SW480 (cell line): Measurements from ENCODE around the gene ZNHIT2.

ENCODE experiments used
- DNase-seq: peaks from one replicate; pipeline ENCODE4 v3.0.0-alpha.2; 2016; ENCODE audit warnings: low spot score

Gene ZNHIT2

DNA sequence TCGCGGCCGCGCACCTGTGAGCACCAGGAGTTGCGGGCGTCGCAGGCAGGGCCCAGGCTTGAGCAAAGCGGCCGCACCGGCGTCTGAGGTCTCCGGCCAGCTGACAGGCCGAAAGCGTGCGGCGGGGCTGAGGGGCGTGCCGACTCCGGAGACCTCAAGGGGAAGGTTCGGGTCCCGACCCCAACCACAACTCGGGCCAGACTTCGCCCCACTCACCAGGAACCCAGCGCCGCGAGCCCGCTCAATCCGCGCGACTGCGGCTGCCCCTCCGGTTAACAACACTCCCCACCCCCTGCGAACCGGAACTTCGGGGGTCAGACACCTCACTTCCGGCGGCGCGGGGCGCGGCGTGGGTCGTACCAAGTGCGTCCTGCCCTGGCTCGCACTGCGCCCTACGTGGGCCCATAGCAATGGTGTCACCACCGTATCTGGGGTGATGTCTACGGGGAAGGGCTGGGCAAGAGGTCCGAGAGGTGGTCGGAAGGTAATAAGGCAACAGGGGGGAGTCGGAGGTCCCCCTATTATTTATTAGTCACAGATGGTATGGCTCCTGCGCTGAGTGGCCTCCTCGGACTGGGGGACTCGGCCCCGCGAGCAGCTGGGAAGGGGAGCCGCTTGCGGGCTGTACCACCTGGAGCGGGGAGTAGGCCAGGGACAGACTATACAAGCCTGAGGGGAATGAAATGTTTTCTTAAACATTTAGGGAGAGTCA lies 16.9 kb upstream of the ZNHIT2 start, which contains the start of gene SYVN1:
SYVN1 (minus strand) TSS at position 280 of the 712 bp plus-strand sequence. CDS start 918 bp downstream, outside the sequence.
- DNase-seq: peak; percentile 85

DNA sequence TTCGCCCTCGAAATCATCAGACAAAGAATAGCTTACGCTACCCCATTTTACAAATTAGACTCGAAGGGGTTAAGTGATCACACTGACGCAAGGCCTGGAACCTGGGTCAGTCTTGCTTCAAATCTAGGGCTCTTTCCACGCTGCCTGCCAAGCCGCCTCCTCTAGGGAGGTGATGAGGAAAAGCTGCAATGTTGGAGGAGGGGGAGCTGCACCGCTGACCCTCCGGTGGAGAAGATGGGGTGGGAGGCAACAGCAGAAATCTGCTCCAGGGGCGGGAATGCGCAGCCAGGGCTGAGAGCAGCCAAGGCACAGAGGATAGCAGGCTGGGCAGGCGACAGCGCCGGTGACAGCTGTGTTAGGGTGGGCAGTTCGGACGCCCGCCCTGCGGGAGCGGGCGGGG lies 16.2 kb upstream of the ZNHIT2 start:
- DNase-seq: no peak

DNA sequence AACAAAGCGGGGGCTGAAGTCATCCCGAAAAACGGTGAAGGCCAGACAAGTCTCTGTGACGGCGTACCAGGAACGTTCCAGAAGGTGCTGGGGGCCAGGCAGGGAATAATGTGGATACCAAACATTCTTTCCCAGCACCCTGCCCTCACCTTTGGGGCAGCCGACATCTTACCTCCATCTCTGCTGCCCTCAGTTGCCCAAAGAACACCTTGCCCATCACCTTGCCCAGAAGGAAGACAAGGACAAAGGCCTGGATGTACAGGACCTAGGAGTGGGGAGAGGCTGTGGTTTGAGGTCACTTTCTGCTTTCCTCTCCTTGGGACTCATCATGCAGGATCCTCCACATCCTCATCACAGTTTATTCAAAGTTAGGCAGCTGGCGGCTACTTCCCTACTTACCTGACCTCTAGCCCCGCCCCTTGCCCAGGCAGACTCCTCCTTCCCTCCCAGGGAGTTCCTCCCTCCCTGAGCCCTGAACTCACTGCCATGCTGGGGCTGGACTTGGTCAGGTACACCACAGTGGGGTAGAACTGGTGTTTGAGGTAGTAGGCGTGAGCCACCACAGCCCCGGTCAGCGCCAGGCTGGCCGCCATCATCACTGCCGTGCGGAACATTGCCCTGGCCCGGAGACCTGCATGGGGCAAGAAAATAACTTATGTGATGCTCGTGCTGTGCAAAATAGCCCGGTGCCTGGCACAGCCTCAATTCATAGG lies 15.6 kb upstream of the ZNHIT2 start:
- DNase-seq: peak; percentile 67

DNA sequence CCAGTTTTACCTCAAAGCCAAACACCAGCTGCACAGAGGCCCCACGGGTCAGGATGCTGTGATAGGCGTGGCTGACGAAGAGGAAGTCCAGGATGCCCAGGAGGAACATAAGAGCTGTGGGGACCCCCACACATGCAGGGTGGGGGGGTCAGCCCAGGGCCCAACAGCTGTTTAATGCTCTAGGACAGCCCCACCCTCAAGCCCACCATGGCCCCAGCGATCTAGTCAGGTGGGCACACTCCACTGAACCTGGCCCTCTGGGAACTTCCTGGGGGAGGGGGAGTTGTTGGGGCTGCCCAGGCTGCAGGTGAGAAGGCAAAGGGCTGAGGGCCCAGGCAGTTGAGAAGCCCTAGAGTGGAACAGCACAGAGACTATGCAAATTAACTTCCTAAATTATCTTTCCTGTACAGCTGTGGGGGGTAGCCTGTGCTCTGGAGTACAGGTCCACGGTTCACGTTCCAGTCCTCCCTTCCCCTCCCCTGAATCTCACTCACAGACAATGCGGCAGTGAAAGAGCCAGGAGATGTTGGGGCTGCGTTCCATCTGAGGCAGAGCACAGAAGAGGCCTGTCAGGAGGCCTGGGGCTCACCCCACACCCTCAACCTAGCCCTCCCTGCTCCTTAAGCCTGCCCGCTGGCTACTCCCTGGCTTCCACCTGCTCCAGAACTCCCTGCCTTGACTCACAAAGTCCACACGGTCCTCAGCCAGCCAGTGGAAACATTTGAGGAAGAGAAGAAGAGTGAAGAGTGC lies 14.9 kb upstream of the ZNHIT2 start:
- DNase-seq: no peak

DNA sequence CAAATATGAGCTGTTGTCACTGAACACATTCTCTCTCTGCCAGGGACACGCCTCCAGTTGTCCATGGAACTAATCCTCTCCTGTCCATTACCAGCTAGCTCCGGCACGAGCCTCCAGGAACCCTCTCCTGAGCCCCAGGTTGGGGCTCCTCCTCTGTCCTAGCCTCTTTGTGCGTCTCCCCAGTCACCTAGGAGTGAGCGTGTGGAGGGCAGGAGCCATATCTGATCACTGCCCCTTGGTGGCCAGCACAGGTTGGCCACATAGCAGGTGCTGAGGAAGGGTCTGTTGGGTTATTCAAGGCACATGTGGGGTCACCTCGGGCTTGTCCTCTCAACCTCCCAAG lies 14.4 kb upstream of the ZNHIT2 start:
- DNase-seq: no peak

DNA sequence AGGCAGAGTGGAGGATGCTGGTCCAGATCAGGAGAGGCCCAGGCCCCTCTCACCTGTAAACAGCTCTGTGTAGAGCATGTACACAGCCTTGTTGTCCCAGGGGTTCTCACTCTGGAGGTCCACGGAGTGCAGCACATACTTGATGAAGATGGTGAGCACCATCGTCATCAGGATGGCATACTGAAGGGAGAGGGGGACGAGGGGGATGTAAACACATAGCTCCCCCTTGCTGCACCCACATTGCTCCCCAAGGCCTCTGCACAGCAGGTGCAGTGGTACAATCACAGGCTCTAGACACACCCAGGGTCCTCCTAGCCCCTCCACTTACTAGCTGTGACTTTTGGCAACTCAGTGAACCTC lies 13.9 kb upstream of the ZNHIT2 start:
- DNase-seq: no peak

DNA sequence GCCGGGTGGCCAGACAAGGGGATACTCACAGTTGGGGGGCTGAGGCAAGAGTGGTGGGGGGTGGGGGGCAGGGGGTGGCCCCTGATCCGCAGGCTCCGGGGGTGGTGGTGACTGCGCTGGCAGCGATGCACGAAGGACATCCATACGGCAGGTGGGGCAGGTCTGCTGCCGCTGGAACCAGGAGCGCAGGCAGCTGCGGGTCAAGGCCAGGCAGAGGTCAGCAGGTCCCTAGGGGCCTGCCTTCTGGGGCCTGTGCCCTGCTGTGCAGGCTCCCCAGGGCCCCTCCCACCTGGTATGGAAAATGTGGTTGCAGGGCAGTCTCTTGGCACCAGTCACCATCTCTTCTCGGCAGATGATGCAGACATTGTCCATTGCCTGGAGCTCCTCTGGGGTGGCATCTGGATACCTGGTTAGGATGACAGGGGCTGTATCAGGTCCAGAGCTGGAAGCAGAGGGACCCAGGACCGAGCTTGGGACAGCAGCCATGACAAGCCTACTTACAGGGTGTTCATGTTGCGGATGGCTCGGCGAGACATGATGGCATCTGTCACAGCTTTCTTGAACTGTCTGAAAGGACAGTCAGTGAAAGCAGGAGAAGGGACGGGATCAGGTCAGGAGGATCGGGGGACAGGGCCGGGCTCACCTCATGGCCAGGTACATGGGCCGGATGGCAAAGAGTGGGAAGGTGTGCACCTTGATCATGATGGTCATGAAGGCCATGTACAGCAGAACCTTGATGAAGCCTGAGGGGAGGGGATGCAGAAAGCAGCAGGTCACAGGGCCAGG lies 13.3 kb upstream of the ZNHIT2 start:
- no peak for DNase-seq

DNA sequence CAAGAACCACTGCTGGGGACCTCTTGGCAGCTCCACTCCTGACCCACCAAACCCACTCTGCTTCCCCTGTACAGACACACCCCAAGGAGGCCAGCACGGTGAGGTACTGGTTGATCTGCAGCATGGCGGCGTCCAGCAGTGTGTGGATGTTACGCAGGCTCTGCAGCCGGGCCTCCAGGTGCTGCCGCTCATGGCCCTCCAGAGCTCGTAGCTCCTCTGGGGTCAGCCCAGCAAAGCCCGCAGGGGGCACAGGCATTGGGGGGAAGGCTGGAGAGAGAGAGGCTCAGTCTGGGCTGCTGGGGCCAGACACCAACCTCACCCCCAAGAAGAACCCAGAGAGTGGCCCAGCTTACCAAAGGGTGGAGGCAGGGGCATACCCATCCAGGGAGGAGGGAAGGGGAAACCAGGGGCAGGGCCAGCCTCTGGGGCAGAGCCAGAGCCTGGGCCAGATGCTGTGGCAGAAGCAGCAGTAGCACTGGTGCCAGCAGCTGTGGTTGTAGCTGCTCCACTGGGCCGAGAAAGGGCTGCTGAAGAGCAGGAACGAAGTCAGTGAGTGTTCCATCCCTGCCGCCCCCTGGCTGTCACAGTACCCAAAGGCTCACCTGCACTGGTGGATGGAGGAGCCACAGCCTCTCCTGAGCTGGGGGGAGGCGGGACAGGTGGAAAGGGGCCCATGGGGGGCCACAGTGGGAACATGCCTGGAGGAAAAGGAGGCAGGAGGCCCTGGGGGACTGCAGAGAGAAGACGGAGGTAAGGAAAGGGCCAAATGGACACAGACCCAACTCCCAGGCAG lies 12.3 kb upstream of the ZNHIT2 start:
- no peak for DNase-seq

DNA sequence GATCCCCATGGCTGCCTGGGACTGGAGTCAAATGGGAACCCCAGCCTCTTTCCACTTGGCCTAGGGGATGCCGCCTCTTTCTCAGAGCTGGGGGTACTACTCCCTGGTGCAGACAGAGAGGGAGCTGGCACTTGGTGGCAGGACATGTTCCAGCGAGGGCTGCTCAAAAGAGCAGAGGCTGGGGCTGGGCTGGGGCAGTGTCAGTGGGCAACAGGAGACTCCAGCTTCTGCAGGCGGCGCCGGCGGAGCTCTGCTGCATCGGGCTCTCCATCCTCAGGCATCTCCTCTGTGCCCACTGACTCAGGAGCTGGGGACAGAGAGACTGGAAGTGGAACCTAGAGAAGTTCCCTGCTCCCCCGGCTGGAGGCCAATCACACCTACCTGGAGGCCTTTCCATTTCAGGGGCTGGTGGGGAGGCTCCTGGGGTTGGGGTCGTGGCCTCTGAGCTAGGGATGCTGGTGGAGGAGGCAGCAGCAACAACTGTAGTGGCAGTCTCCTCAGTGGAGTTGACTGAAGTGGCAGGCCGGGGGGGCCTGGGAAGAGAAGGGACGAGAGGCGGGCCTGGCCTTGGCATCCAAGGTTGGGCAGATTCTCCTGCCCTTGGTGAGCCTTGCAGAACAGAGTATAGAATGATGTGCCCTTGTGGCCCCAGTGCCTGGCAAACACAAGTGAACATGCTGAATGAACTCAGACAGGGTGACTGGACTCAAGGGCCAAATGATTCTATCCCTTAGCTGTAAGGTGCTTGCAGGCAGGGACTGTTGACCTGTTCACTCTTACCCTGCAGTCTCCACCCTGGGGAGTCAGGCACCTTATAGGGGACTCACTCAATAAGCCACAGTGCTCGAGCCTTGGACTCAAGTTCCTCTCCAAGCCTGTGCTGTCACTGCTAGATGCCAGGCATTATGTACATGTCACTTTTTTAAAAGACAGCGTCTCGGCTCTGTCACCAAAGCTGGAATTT lies 11.0 kb upstream of the ZNHIT2 start:
- DNase-seq: no peak

DNA sequence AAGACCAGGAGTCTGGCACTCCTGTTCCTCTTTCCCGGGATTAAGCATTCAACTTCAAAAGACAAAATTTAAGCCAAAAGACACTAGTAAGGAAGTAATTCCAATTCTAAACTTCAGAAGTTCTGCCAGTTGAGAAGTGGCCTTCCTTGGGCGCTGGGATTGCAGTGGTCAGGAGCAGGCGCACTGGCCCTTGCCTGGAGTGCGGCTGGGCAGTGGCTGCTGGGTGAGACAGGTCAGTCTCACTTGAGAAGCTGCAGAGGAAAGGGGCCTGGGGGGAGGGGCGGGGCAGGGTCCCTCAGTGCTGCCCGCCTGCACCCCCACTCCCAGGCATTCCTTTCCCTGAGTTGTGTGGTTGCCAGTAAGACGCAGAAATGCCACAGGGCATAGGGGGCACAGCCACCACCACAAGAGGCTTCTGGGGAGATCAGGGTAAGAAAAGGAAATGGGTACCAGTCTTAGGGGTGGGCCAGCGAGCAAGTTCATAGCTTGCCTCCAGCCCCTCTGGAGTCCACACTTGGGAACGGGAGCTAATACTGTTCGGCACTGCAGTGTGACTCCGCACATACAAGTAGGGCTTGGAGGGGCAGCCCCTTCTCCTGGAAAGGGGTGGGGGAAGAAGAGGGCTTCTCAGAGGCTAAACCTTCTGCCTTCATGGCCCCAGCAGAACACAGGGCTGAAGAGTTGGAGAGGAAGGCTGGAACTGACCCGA lies 10.1 kb upstream of the ZNHIT2 start:
- no peak for DNase-seq

DNA sequence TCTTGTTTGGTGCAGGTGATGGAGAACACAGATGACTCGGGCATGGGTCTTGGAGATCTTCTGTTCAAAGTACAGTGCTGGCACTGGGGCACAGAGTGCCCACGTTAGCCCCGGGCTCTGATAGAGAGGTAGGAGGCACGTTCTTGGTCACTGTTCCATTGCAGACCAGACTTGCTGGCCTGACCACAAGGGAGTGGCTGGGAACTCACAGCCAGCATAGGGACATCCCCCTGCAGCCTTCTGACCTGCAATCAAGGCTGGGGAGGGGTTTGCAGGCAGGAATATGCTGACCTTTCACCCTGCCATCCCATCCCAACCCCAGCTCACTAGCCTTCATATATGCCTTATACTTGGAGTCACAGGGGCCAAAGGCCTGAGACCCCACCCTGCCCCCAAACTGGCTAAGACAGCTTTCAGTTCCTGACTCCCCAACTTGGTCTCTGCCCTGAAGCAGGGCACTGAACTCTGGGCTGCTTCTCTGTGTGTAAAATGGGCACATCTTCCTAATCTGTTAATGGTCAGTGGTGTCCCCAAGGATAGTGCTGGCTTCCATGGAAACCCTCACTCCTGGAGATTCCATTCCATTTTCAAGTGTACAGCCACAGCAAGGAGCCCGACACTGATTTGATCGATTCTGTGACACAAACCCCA lies 9.2 kb upstream of the ZNHIT2 start:
- no peak for DNase-seq

DNA sequence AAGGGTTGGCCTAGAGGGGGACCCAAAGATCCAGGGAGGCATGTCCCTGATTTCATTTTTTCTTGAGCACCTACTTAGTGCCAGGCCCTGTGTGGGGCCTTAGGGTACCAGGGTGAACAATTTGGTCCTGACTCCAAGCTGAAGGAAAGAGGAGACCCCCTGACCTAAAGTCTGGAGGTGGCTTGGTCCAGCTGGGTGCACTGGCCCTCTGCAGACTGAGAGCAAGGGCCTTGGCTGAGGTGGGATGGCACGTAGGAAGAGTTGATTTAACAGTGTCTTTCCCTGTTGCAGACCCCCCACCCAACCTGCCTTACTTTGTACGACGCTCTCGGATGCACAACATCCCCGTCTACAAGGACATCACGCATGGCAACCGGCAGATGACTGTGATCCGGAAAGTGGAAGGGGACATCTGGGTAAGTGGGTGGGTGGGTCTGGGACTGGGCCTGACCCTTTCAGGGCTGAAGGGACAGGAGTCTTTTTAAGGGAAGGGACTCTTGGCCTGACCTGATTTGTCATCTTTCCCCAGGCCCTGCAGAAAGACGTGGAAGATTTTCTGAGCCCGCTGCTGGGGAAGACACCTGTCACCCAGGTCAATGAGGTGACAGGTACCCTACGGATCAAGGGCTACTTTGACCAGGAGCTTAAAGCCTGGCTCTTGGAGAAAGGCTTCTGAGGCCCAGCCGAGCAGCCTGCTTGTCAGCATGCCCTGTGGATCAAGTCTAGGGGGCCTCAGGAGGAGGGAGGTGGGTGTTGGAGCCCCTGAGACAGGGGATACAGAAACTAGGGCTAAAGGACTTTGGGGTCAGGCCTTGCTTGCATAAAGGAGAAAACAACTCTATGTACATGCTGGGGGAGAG lies 7.9 kb upstream of the ZNHIT2 start:
- DNase-seq: no peak

DNA sequence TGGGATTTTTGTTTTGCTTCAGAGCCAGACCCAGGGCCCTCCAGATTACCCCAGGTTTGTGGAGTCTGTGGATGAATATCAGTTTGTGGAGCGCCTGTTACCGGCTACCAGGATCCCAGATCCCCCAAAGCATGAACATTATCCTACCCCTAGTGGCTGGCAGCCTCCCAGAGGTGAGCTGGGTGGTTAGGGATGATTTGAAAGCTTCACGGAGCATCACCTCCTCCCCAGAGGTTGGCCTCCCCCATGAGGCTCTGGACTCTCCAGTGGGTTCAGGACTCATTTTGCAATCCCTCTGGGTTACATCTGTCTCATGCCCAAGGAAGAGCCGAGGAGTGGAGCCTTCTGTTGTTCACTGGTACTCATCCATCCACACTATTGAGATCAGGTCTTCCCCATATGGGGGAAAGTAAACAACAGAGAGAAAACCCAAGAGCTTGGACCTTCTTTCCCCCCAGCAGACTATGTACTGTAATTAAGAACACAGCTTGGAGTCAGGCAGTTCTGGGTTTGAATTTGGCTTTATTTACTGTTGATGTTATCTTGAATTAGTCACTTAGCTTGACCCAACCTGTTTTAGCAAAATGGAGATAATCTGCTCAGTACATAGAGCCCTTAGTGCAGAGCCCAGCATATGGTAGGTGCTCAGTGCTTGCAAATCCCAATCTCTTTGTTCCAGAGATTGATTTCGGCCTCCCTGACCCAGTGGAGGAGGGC lies 7.1 kb upstream of the ZNHIT2 start:
- no peak for DNase-seq

DNA sequence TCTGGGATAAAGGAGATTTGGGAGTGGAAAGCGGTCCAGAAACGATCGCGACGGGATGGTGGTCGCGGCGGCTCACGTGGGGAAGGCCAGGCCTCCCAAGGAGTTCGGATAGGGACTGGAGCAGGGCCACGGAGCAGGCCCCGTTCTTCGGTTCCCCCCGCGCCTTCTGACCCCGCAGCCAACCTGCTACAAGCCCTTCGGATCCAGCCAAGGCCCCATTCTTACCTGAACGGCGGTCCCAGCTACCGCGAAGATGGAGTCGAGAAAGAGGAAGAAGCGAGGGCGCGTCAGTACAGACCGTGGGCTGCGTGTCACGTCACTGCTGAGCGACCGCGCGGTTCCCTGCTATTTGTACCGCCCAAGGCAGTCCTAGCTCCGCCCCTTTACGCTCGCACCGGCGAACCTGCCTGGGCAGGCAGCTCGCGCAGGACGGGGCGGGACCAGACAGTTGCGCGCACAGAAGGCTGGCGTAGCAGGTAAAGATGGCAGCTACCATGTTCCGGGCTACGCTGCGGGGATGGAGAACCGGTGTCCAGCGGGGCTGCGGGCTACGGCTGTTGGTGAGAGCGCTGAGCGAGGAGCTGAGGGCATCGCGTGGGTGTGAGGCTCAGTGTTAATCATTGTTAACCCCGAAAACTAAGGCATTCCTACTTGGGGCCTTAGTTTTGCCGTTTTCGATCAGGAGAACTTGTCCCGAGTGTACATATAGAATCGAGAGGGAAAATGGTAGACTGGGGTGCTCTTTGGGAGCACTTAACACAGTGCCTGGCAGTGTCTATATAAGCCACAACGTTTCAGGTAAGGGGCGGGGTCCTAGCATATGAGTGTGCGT lies 4.6 kb upstream of the ZNHIT2 start, which contains the start of the genes FAU and MRPL49:
FAU (minus strand) TSS at position 270 of the 832 bp plus-strand sequence. CDS start 321 bp downstream, outside the sequence.
MRPL49 (plus strand) TSS at position 457 of the 832 bp plus-strand sequence; CDS start at position 483, 26 bp downstream.
- DNase-seq: peak; percentile 98

DNA sequence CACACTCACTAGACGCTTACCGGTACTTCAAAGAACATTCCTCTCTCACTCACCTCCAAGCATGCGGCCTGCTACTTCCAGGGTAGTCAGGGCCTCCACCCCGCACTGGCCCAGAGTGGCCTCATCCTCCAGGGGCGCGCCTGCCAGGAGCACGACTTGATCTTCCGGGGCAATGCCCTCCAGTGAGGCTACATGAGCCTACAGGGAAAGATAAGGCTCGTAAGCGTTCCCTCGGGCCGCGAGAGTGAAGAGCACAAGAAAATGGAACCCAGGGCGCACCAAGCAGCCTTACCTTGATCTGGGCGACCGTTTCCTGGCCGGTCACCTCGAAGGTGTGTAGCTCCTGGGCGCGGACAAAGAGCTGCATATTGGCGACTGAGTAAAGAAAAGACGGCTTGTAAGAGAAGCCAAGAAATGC lies 4.0 kb upstream of the ZNHIT2 start:
- DNase-seq: peak; percentile 37

DNA sequence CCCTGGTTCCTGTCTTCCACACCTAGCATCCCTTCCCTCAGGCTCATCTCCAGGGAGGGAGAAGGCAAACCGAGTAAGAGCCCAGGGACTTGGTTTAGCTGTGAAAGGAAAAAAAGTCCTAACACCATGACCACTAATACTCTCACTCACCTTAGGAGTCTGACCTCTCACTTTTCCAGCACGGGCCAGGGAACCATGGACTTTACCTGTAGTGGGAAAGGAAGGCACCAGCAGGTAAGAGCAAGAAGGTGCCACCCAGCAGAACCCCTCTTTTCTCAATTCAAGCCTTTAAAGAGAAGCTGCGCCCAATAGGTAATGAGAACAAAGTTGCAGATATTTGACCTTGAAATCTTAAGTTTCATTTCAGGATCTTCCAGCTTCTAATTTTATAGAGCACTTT lies 3.3 kb upstream of the ZNHIT2 start:
- DNase-seq: no peak
